HEK293 (cell line): ENCODE measurements around the gene DENND2A.
A peak's percentile ranks its signal among the peaks of the same experiment; 100 is the strongest.

Source experiments
- CTCF ChIA-PET: fragments of 350-600 bp; formaldehyde crosslinking; extraction: SDS; loops from one replicate; lab custom pipeline; 2021; ENCODE audit warnings: antibody characterized with exemption; lab: Yijun Ruan, JAX
- POLR2A ChIA-PET: fragments of 300-600 bp; formaldehyde crosslinking; extraction: SDS; loops from one replicate; lab custom pipeline; 2020; ENCODE audit warnings: antibody characterized with exemption, inconsistent platforms; lab: Yijun Ruan, JAX
- H3K27ac ChIP-seq: fragments of 200-500 bp; sonication (Bioruptor generic); 2 replicates; pipeline ENCODE4 v1.5.1; 2014; ENCODE audit warnings: low read depth, low read length, control low read depth, inconsistent platforms; ENCODE audit errors: extremely low read depth
- H3K36me3 ChIP-seq, 2 experiments: fragments of 200-500 bp in 1 of 2; sonication (Bioruptor generic) in 1 of 2; 1 replicate in 1 of 2; 2 replicates in 1 of 2; pipeline ENCODE4 v1.5.1; 2014 to 2017; ENCODE audit warnings: inconsistent platforms in 2 of 2, low read length in 2 of 2; ENCODE audit not compliant: control insufficient read depth in 2 of 2, insufficient read depth in 1 of 2
- H3K4me1 ChIP-seq: fragments of 200-500 bp; sonication (Bioruptor generic); 2 replicates; pipeline ENCODE4 v1.5.1; 2014; ENCODE audit warnings: mild to moderate bottlenecking, low read length, inconsistent platforms; ENCODE audit not compliant: control insufficient read depth, insufficient read depth
- H3K4me3 ChIP-seq: 2 replicates; pipeline ENCODE4 v1.5.1; 2011; ENCODE audit warnings: low read depth, mild to moderate bottlenecking, control low read depth, low read length, moderate library complexity
- H3K9me3 ChIP-seq: fragments of 200-500 bp; sonication (Bioruptor generic); 2 replicates; pipeline ENCODE4 v1.5.1; 2014; ENCODE audit warnings: low read depth, low read length, inconsistent platforms; ENCODE audit not compliant: control insufficient read depth, insufficient read depth
- TCF7L2 ChIP-seq: IDR thresholded peaks from 2 replicates; pipeline ENCODE4 v1.6.1; 2011; ENCODE audit warnings: low read depth, mild to moderate bottlenecking, inconsistent platforms, low read length, moderate library complexity, borderline replicate concordance
- ZFHX2 ChIP-seq: fragments of 450-650 bp; formaldehyde crosslinking; conservative IDR thresholded peaks from 2 replicates; pipeline ENCODE4 v1.5.1; 2016; ENCODE audit warnings: missing biosample characterization, missing genetic modification characterization
- ZNF354C ChIP-seq: fragments of 450-650 bp; formaldehyde crosslinking; IDR thresholded peaks from 2 replicates; pipeline ENCODE4 v1.5.1; 2016; ENCODE audit warnings: missing biosample characterization, missing genetic modification characterization, low read depth, borderline replicate concordance
- ZNF423 ChIP-seq: fragments of 450-650 bp; formaldehyde crosslinking; IDR thresholded peaks from 2 replicates; pipeline ENCODE4 v1.5.1; 2016; ENCODE audit warnings: missing biosample characterization, missing genetic modification characterization
- ZNF426 ChIP-seq: fragments of 450-650 bp; formaldehyde crosslinking; IDR thresholded peaks from 2 replicates; pipeline ENCODE4 v1.5.1; 2017; ENCODE audit warnings: missing biosample characterization, missing genetic modification characterization, mild to moderate bottlenecking, inconsistent platforms, moderate library complexity
- ZNF48 ChIP-seq: fragments of 450-650 bp; formaldehyde crosslinking; IDR thresholded peaks from 2 replicates; pipeline ENCODE4 v1.5.1; 2016; ENCODE audit warnings: missing biosample characterization, missing genetic modification characterization
- ZNF629 ChIP-seq: fragments of 450-650 bp; formaldehyde crosslinking; IDR thresholded peaks from 2 replicates; pipeline ENCODE4 v1.5.1; 2017; ENCODE audit warnings: missing biosample characterization, missing genetic modification characterization
- ZNF664 ChIP-seq: fragments of 450-650 bp; formaldehyde crosslinking; IDR thresholded peaks from 2 replicates; pipeline ENCODE4 v1.5.1; 2016; ENCODE audit warnings: missing biosample characterization, missing genetic modification characterization
- ZNF707 ChIP-seq: fragments of 450-650 bp; formaldehyde crosslinking; IDR thresholded peaks from 2 replicates; pipeline ENCODE4 v1.5.1; 2016; ENCODE audit warnings: missing biosample characterization, missing genetic modification characterization
- TF ChIP-seq, protein P1 (sequence below): fragments of 450-650 bp; formaldehyde crosslinking; IDR thresholded peaks from 2 replicates; pipeline ENCODE4 v1.5.1; 2016; ENCODE audit warnings: missing biosample characterization, missing genetic modification characterization
- TF ChIP-seq, protein P2 (sequence below): fragments of 450-650 bp; formaldehyde crosslinking; IDR thresholded peaks from 2 replicates; pipeline ENCODE4 v1.5.1; 2016; ENCODE audit warnings: missing biosample characterization, missing genetic modification characterization
- TF ChIP-seq, protein P3 (sequence below): fragments of 450-650 bp; formaldehyde crosslinking; IDR thresholded peaks from 2 replicates; pipeline ENCODE4 v1.5.1; 2016; ENCODE audit warnings: missing biosample characterization, missing genetic modification characterization

Gene DENND2A

DNA sequence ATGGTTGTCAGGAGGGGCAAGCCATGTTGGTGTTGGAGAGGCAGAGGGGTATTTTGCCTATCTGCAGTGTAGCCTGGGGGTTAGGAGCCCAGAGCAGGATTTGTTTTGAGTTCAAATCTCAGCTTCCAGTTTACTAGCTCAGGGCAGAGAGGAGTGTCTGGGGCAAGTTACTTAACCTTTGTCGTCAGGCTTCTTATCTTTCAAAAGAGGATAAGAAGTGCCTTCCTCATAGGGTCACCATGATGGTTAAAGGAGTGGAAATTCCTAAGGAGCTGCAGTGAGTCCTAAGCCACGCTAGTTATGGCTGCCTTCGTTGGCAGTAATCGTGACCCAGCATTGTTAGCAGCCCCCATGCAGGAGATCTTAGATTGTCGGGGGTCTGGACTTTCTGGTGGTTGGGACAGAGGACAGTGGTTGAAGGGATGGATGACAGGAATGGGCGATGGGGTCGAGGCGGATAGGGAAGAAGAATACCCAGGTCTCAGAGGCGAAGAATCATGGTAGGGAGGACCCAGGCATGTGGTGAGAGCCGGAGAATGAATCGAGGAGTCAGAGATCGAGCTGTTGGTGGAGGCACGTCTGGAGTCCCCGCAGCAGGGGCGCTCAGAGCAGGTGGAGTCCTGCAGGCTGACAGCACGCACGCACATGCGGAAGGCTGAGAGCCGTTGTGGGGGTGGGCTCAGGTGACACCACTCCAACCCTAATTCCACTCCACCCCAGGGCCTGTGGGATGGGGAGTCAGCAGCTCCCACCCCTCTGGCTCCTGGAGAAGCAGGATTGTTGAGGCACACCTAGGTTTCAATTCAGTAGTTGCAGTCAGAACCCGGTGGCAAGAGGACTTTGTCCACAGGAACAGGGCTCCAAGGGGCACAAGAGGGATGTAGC is 43.7 kb upstream of the DENND2A start:
- H3K27ac ChIP-seq: no peak overlapping the region
- H3K4me1 ChIP-seq: no peaks in the 10 kb centered on the region
- no peak overlapping the region for H3K4me3 ChIP-seq
- TF ChIP-seq ZFHX2 (tag by site-specific recombination) (no peak), ZNF629 (no peak), ZNF48 (tag by site-specific recombination) (no peak), ZNF423 (no peak), ZNF426 (tag by site-specific recombination) (no peak), TCF7L2 (no peak), ZNF664 (tag by site-specific recombination) (no peak), ZNF707 (no peak)
- TF ChIP-seq, protein P1, sequence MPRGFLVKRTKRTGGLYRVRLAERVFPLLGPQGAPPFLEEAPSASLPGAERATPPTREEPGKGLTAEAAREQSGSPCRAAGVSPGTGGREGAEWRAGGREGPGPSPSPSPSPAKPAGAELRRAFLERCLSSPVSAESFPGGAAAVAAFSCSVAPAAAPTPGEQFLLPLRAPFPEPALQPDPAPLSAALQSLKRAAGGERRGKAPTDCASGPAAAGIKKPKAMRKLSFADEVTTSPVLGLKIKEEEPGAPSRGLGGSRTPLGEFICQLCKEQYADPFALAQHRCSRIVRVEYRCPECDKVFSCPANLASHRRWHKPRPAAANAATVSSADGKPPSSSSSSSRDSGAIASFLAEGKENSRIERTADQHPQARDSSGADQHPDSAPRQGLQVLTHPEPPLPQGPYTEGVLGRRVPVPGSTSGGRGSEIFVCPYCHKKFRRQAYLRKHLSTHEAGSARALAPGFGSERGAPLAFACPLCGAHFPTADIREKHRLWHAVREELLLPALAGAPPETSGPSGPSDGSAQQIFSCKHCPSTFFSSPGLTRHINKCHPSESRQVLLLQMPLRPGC (tag by site-specific recombination): no peak
- TF ChIP-seq, protein P2, sequence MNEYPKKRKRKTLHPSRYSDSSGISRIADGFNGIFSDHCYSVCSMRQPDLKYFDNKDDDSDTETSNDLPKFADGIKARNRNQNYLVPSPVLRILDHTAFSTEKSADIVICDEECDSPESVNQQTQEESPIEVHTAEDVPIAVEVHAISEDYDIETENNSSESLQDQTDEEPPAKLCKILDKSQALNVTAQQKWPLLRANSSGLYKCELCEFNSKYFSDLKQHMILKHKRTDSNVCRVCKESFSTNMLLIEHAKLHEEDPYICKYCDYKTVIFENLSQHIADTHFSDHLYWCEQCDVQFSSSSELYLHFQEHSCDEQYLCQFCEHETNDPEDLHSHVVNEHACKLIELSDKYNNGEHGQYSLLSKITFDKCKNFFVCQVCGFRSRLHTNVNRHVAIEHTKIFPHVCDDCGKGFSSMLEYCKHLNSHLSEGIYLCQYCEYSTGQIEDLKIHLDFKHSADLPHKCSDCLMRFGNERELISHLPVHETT (tag by site-specific recombination): no peak
- TF ChIP-seq, protein P3, sequence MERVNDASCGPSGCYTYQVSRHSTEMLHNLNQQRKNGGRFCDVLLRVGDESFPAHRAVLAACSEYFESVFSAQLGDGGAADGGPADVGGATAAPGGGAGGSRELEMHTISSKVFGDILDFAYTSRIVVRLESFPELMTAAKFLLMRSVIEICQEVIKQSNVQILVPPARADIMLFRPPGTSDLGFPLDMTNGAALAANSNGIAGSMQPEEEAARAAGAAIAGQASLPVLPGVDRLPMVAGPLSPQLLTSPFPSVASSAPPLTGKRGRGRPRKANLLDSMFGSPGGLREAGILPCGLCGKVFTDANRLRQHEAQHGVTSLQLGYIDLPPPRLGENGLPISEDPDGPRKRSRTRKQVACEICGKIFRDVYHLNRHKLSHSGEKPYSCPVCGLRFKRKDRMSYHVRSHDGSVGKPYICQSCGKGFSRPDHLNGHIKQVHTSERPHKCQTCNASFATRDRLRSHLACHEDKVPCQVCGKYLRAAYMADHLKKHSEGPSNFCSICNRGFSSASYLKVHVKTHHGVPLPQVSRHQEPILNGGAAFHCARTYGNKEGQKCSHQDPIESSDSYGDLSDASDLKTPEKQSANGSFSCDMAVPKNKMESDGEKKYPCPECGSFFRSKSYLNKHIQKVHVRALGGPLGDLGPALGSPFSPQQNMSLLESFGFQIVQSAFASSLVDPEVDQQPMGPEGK: no peak
- CTCF ChIA-PET: interaction anchor here (1.0 kb wide), 1 partner anchor 9 kb away, joined by 5 read pairs; no protein-coding TSS in a partner anchor
- POLR2A ChIA-PET: interaction anchor here (0.8 to 1.1 kb wide), 2 partner anchors 12 kb away, joined by 3 read pairs; partner anchors contain the start of gene NDUFB2
- no peaks in the 10 kb centered on the region for H3K9me3 ChIP-seq
- peaks cover 20 to 89% of the 10 kb centered on the region in 2 experiments; a peak in 2 of 3 replicates for H3K36me3 ChIP-seq

DNA sequence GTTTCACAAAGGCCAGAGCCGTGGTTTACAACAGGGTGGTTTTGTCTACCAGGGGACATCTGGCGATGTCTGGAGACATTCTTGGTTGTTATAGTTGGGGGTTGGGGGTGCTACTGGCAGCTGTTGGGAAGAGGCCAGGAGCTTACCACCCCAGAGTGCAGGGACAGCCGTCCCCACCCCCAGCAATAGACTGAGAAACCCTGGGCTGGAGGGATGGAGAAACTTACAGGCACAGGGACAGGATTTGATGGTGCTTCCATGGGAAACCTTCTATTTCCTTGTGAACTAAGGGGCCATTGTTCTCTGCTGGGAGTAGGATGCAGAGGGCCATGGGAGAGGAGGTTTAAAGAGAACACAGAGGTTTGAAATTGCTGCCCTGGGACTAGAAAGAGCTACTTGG is 43.0 kb upstream of the DENND2A start:
- no peaks in the 10 kb centered on the region for H3K4me1 ChIP-seq
- H3K36me3 ChIP-seq: peaks cover 20 to 93% of the 10 kb centered on the region in 2 experiments; a peak in 2 of 3 replicates
- no peak overlapping the region for H3K4me3 ChIP-seq
- H3K9me3 ChIP-seq: no peaks in the 10 kb centered on the region
- H3K27ac ChIP-seq: no peak overlapping the region
- POLR2A ChIA-PET: interaction anchor here (0.8 kb wide), 1 partner anchor 13 kb away, joined by 3 read pairs; the partner anchor contains the start of gene NDUFB2
- CTCF ChIA-PET: interaction anchor here (1.0 kb wide), 1 partner anchor 9 kb away, joined by 5 read pairs; no protein-coding TSS in a partner anchor
- no peak for TF ChIP-seq ZNF423

DNA sequence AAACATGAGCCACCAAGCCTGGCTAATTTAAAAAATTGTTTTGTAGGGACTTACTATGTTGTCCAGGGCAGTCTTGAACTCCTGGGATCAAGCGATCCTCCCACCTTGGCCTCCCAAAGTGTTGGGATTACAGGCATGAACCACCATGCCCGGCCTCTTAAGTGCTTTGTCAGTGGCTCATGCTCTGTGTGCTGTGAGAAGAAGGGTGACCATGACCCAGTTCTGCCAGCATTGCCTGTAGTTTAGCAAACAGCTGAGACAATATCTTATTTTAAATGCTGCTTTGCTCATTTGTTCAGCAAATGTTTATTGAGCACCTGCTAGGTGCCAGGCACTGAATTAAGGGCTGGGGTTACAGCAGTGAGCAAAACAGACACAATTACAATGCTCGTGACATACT is 41.2 kb upstream of the DENND2A start:
- H3K36me3 ChIP-seq: peaks cover 15 to 94% of the 10 kb centered on the region in 2 experiments; a peak in 2 of 3 replicates
- TF ChIP-seq ZNF664 (tag by site-specific recombination): 0 out of 2 replicates have a peak, but pooled peaks have one; percentile 27
- no peak for TF ChIP-seq ZNF354C (tag by site-specific recombination)
- TF ChIP-seq, all 188 proteins: peak for 1
- Histone ChIP-seq H3K27ac (no peak overlapping the region), H3K4me3 (no peak overlapping the region), H3K4me1 (no peaks in the 10 kb centered on the region), H3K9me3 (no peaks in the 10 kb centered on the region)
- CTCF ChIA-PET: no interaction called here
- POLR2A ChIA-PET: interaction anchor here (1.6 kb wide), 1 partner anchor 14 kb away, joined by 3 read pairs; the partner anchor contains the start of gene NDUFB2
